ENCODE measurements around the gene CRYBB3. TPM values are rescaled to one million over a fixed set of nuclear protein-coding genes. Genes with fewer than 3 reads are reported as not detected.

Gene CRYBB3
- total and polyA plus RNA-seq, 2 of the 13 experiments (the other 11 are each of a cell fraction or from before 2014, with no cell fraction given) = 0.18 to 0.28 TPM

- no peak for DNase-seq (ENCODE audit: low spot score)
- ATAC-seq = no peak
- in situ Hi-C loops (cut with HindIII; ENCODE audit: extremely low pct_ligation_motif_present, low pct_unique_long_range_greater_than_20kb) (no loop called here), intact Hi-C loops (cut with micrococcal nuclease; ENCODE audit: unreplicated experiment) (no loop called here)
- 18% methylated on average over 2 of the region's 2 CpGs for WGBS (ENCODE audit: low lambda C conversion rate)
- no peaks in the 10 kb centered on the region for H3K79me2 ChIP-seq (ENCODE audit: insufficient read depth, low read length)
- no peak overlapping the region for H3K27ac ChIP-seq (ENCODE audit: extremely low read length, insufficient read depth, low read length)
- CTCF ChIA-PET (ENCODE audit: low intra/inter-chr PET ratio, low total read pairs) = no interaction called here
- no TSS peak for BruUV-seq (replicated peaks)
- FAIRE-seq = no peak
- no peak overlapping the region for H2AFZ ChIP-seq (ENCODE audit: low read length)
- H3K4me3 ChIP-seq (replicated peaks in 1 of 3; ENCODE audit: insufficient read depth in 1 of 3, low read depth in 2 of 3, low read length in 3 of 3) = no peak overlapping the region
- H3K27me3 ChIP-seq (ENCODE audit: control insufficient read depth in 1 of 2, insufficient read depth in 2 of 2, low read length in 2 of 2) = peaks cover 1 to 18% of the 10 kb centered on the region in 2 experiments; a peak in 2 of 5 replicates
- H3K9me3 ChIP-seq (ENCODE audit: low read length) = no peaks in the 10 kb centered on the region
- no peaks in the 10 kb centered on the region for H3K36me3 ChIP-seq (replicated peaks in 1 of 2; ENCODE audit: control insufficient read depth in 1 of 2, insufficient read depth in 2 of 2, low read length in 2 of 2)
- no peak overlapping the region for H3K9ac ChIP-seq (ENCODE audit: insufficient read depth, low read depth, low read length)
- TF ChIP-seq RAD51 (IDR thresholded peaks at IDR 0.05; ENCODE audit: borderline replicate concordance) = peak; percentile 84
- no peak for TF ChIP-seq ZNF317 (CRISPR knock-in tag; IDR thresholded peaks at IDR 0.05)
- TF ChIP-seq USF2 (IDR thresholded peaks at IDR 0.05; ENCODE audit: low read depth, low read length) = peak; percentile 63; the same call in 1 of the 2 replicates
- no peak for TF ChIP-seq USF2 (CRISPR knock-in tag; IDR thresholded peaks at IDR 0.05; ENCODE audit: borderline replicate concordance)
- no peaks in the 10 kb centered on the region for H4K20me1 ChIP-seq (ENCODE audit: insufficient read depth, low read length)
- no peak overlapping the region for H3K4me2 ChIP-seq (ENCODE audit: low read depth, low read length)
- H3K4me1 ChIP-seq (ENCODE audit: insufficient read depth, low read length) = 0 out of 2 replicates have a peak, but pooled peaks cover 7% of the 10 kb centered on the region
- POLR2A ChIA-PET = no interaction called here
Observed at GRCh38 chr22:25216230-25216629, 16.6 kb downstream of the CRYBB3 start.

- Histone ChIP-seq H4K20me1 (ENCODE audit: insufficient read depth, low read length) (no peaks in the 10 kb centered on the region), H3K36me3 (replicated peaks in 1 of 2; ENCODE audit: control insufficient read depth in 1 of 2, insufficient read depth in 2 of 2, low read length in 2 of 2) (no peaks in the 10 kb centered on the region), H3K27me3 (ENCODE audit: control insufficient read depth in 1 of 2, insufficient read depth in 2 of 2, low read length in 2 of 2) (peaks cover 1 to 30% of the 10 kb centered on the region in 2 experiments; a peak in 3 of 5 replicates), H3K9me3 (ENCODE audit: low read length) (no peaks in the 10 kb centered on the region), H3K9ac (ENCODE audit: insufficient read depth, low read depth, low read length) (no peak within 1 kb of the TSS), H3K4me1 (ENCODE audit: insufficient read depth, low read length) (0 out of 2 replicates have a peak, but pooled peaks cover 7% of the 10 kb centered on the region), H3K4me2 (ENCODE audit: low read depth, low read length) (no peak within 1 kb of the TSS), H3K27ac (ENCODE audit: extremely low read length, insufficient read depth, low read length) (no peak within 1 kb of the TSS), H3K79me2 (ENCODE audit: insufficient read depth, low read length) (no peaks in the 10 kb centered on the region), H3K4me3 (replicated peaks in 1 of 3; ENCODE audit: insufficient read depth in 1 of 3, low read depth in 2 of 3, low read length in 3 of 3) (no peak within 1 kb of the TSS), H2AFZ (ENCODE audit: low read length) (no peak within 1 kb of the TSS)
- ATAC-seq (no peak), FAIRE-seq (no peak), DNase-seq (ENCODE audit: low spot score) (no peak)
- no TSS peak for BruUV-seq (replicated peaks)
- POLR2A ChIA-PET = no interaction called here
- CTCF ChIA-PET (ENCODE audit: low intra/inter-chr PET ratio, low total read pairs) = no interaction called here
- in situ Hi-C loops (cut with HindIII; ENCODE audit: extremely low pct_ligation_motif_present, low pct_unique_long_range_greater_than_20kb) (no loop called here), intact Hi-C loops (cut with micrococcal nuclease; ENCODE audit: unreplicated experiment) (no loop called here)
- WGBS (ENCODE audit: low lambda C conversion rate) = 72% methylated on average over 18 of the region's 19 CpGs
- TF ChIP-seq ZNF318 (CRISPR knock-in tag; IDR thresholded peaks at IDR 0.05) = no peak
- no peak for TF ChIP-seq ZNF776 (CRISPR knock-in tag; IDR thresholded peaks at IDR 0.05)
- no peak for TF ChIP-seq AKAP8 (CRISPR knock-in tag; IDR thresholded peaks at IDR 0.05)
- no peak for TF ChIP-seq DNMT1 (CRISPR knock-in tag; IDR thresholded peaks at IDR 0.05)
Observed at GRCh38 chr22:25219211-25219689, 19.6 kb downstream of the CRYBB3 start, which contains the start of gene CRYBB2. CRYBB2 (plus strand) TSS chr22:25219639; CDS start chr22:25221430, 1,791 bp downstream.

All from HepG2 (cell line).